GM20431 (cell line): ENCODE data around the gene MLPH.

Experiments used
- in situ Hi-C: fragments of 300-500 bp; cut with MseI, MboI; formaldehyde crosslinking; loops from one replicate; pipeline ENCODE4 v1.15.0; 2020; ENCODE audit warnings: low sequenced_read_pairs; ENCODE audit not compliant: unreplicated experiment

Gene MLPH

GRCh38 chr2:237474931-237475703, 11.9 kb upstream of the MLPH start:
- in situ Hi-C loops: no loop called here

GRCh38 chr2:237475704-237476141, 11.3 kb upstream of the MLPH start:
- in situ Hi-C loops: no loop called here

GRCh38 chr2:237478095-237478494, 9.0 kb upstream of the MLPH start:
- in situ Hi-C loops: no loop called here

GRCh38 chr2:237478979-237479378, 8.1 kb upstream of the MLPH start:
- in situ Hi-C loops: no loop called here

GRCh38 chr2:237479747-237480146, 7.3 kb upstream of the MLPH start:
- in situ Hi-C loops: no loop called here

GRCh38 chr2:237480556-237480955, 6.5 kb upstream of the MLPH start:
- in situ Hi-C loops: no loop called here

- in situ Hi-C loops: no loop called here
These were observed 6.0 kb upstream of the MLPH start for GRCh38 chr2:237480988-237481525.

GRCh38 chr2:237482485-237482884, 4.6 kb upstream of the MLPH start:
- in situ Hi-C loops: no loop called here

GRCh38 chr2:237483018-237483731, 3.9 kb upstream of the MLPH start:
- in situ Hi-C loops: no loop called here

GRCh38 chr2:237485304-237485703, 1.7 kb upstream of the MLPH start:
- in situ Hi-C loops: no loop called here

- in situ Hi-C loops: no loop called here
These were observed 1.2 kb upstream of the MLPH start for GRCh38 chr2:237485844-237486243.

GRCh38 chr2:237486334-237486818, 675 bp upstream of the MLPH start:
- in situ Hi-C loops: no loop called here

GRCh38 chr2:237487496-237487895, 445 bp downstream of the MLPH start:
- in situ Hi-C loops: no loop called here

GRCh38 chr2:237488295-237488694, 1.2 kb downstream of the MLPH start:
- in situ Hi-C loops: no loop called here

GRCh38 chr2:237488901-237489860, 2.1 kb downstream of the MLPH start:
- in situ Hi-C loops: no loop called here

GRCh38 chr2:237490009-237490711, 3.1 kb downstream of the MLPH start:
- in situ Hi-C loops: no loop called here

- in situ Hi-C loops: no loop called here
These were observed 3.7 kb downstream of the MLPH start for GRCh38 chr2:237490795-237491194.

GRCh38 chr2:237491515-237492118, 4.6 kb downstream of the MLPH start:
- in situ Hi-C loops: no loop called here
